WERI-Rb-1 (cell line): ENCODE measurements around the gene TSPAN18.

ENCODE experiments used
- DNase-seq: peaks from one replicate; pipeline ENCODE4 v3.0.0-alpha.2; 2020
- H3K27ac ChIP-seq: fragments of 250-450 bp; sonication (Bioruptor Pico); 2 replicates; pipeline ENCODE4 v1.5.1; 2020; ENCODE audit warnings: mild to moderate bottlenecking, moderate library complexity
- H3K27me3 ChIP-seq: fragments of 250-450 bp; sonication (Bioruptor Pico); 2 replicates; pipeline ENCODE4 v1.5.1; 2021; ENCODE audit warnings: mild to moderate bottlenecking, low read depth, moderate library complexity; ENCODE audit not compliant: insufficient read depth, severe bottlenecking
- H3K36me3 ChIP-seq: fragments of 250-450 bp; sonication (Bioruptor Pico); 2 replicates; pipeline ENCODE4 v1.5.1; 2020; ENCODE audit warnings: mild to moderate bottlenecking, moderate library complexity
- H3K4me3 ChIP-seq: 2 replicates; pipeline ENCODE4 v1.5.1; 2011; ENCODE audit warnings: low read depth, mild to moderate bottlenecking, control low read depth, low read length
- H3K9me3 ChIP-seq: fragments of 250-450 bp; sonication (Bioruptor Pico); 2 replicates; pipeline ENCODE4 v1.5.1; 2021; ENCODE audit warnings: mild to moderate bottlenecking, moderate library complexity; ENCODE audit not compliant: severe bottlenecking
- CTCF ChIP-seq: IDR thresholded peaks from 2 replicates; pipeline ENCODE4 v1.5.1; 2011; ENCODE audit warnings: low read depth, mild to moderate bottlenecking, control low read depth, inconsistent platforms, low read length

The TSPAN18 gene

GRCh38 chr11:44776551-44777208 is 49.9 kb downstream of the TSPAN18 start:
- no peaks in the 10 kb centered on the region; the same call in none of the 2 replicates for H3K36me3 ChIP-seq
- H3K27me3 ChIP-seq, result no peaks in the 10 kb centered on the region
- DNase-seq, result no peak
- H3K27ac ChIP-seq, result no peak overlapping the region
- H3K9me3 ChIP-seq, result no peaks in the 10 kb centered on the region
- H3K4me3 ChIP-seq, result no peak overlapping the region
- TF ChIP-seq CTCF, result no peak

GRCh38 chr11:44777209-44778194 is 50.7 kb downstream of the TSPAN18 start:
- H3K9me3 ChIP-seq, result no peaks in the 10 kb centered on the region
- no peak for TF ChIP-seq CTCF

GRCh38 chr11:44778195-44779100 is 51.7 kb downstream of the TSPAN18 start:
- Histone ChIP-seq H3K4me3 (no peak overlapping the region), H3K9me3 (no peaks in the 10 kb centered on the region), H3K27me3 (no peaks in the 10 kb centered on the region), H3K36me3 (no peaks in the 10 kb centered on the region; the same call in none of the 2 replicates), H3K27ac (peak overlapping the region; percentile 45)
- DNase-seq, result no peak
- TF ChIP-seq CTCF, result no peak

More at GRCh38 chr11:44777209-44778194, 50.7 kb downstream of the TSPAN18 start:
- no peaks in the 10 kb centered on the region; the same call in none of the 2 replicates for H3K36me3 ChIP-seq
- peak; percentile 81 for DNase-seq
- H3K27ac ChIP-seq, result peak overlapping the region; percentile 45
- no peaks in the 10 kb centered on the region for H3K27me3 ChIP-seq
- H3K4me3 ChIP-seq, result no peak overlapping the region

GRCh38 chr11:44779736-44780520 is 53.2 kb downstream of the TSPAN18 start:
- Histone ChIP-seq H3K27ac (no peak overlapping the region), H3K9me3 (no peaks in the 10 kb centered on the region)

More at GRCh38 chr11:44779736-44780520, 53.2 kb downstream of the TSPAN18 start:
- peak; percentile 60 for DNase-seq
- H3K4me3 ChIP-seq, result no peak overlapping the region
- TF ChIP-seq CTCF, result no peak
- H3K36me3 ChIP-seq, result no peaks in the 10 kb centered on the region; the same call in none of the 2 replicates
- no peaks in the 10 kb centered on the region for H3K27me3 ChIP-seq
